SK-N-SH (cell line): ENCODE data around the gene PDHX. TPM values are rescaled to one million over a fixed set of nuclear protein-coding genes. Genes with fewer than 3 reads are reported as not detected.

Experiments used
- CTCF ChIA-PET: fragments of 300-600, 350-600 bp; formaldehyde crosslinking; extraction: SDS; loops from one replicate; lab custom pipeline; 2021; lab: Yijun Ruan, JAX
- POLR2A ChIA-PET: fragments of 350-600 bp; sonication (Branson Sonifier 250); formaldehyde crosslinking; extraction: SDS; loops from one replicate; lab custom pipeline; 2020; ENCODE audit warnings: antibody characterized with exemption, inconsistent platforms; lab: Yijun Ruan, JAX
- DNase-seq: peaks from one replicate; pipeline ENCODE4 v3.0.0; 2012
- H2AFZ ChIP-seq: fragments of 200-600 bp; sonication (generic); 2 replicates; pipeline ENCODE4 v1.8.1; 2016; ENCODE audit warnings: antibody characterized with exemption, mild to moderate bottlenecking, low read depth
- H3F3A ChIP-seq: fragments of 200-600 bp; sonication (generic); replicated peaks from 2 replicates; pipeline ENCODE3; 2016; ENCODE audit warnings: antibody characterized with exemption, mild to moderate bottlenecking; ENCODE audit not compliant: insufficient read depth
- H3K27ac ChIP-seq, 2 experiments: fragments of 200-500 bp in 1 of 2; fragments of 200-600 bp in 1 of 2; sonication (Bioruptor generic) in 1 of 2; sonication (generic), shearing (Covaris generic) in 1 of 2; 2 replicates each; pipeline versions ENCODE4 v1.5.1 to v1.6.1; 2014 to 2016; ENCODE audit warnings: low read depth in 2 of 2, inconsistent platforms in 1 of 2, low read length in 1 of 2, mild to moderate bottlenecking in 1 of 2, mixed read lengths in 1 of 2
- H3K27me3 ChIP-seq: fragments of 200-600 bp; sonication (generic), shearing (Covaris generic); 2 replicates; pipeline ENCODE4 v1.6.1; 2016; ENCODE audit warnings: mixed run types; ENCODE audit not compliant: insufficient read depth
- H3K36me3 ChIP-seq, 2 experiments: fragments of 200-500 bp in 1 of 2; fragments of 200-600 bp in 1 of 2; sonication (Bioruptor generic) in 1 of 2; sonication (generic) in 1 of 2; replicated peaks in 1 of 2; 2 replicates each; pipeline versions ENCODE3 to v1.5.1; 2014 to 2016; ENCODE audit warnings: low read length in 1 of 2, mild to moderate bottlenecking in 1 of 2; ENCODE audit not compliant: insufficient read depth in 2 of 2, control insufficient read depth in 1 of 2
- H3K4me1 ChIP-seq, 2 experiments: fragments of 200-500 bp in 1 of 2; fragments of 200-600 bp in 1 of 2; sonication (Bioruptor generic) in 1 of 2; sonication (generic), shearing (Covaris generic) in 1 of 2; 2 replicates each; pipeline versions ENCODE4 v1.5.1 to v1.6.1; 2014 to 2016; ENCODE audit warnings: low read depth in 1 of 2, low read length in 1 of 2, mixed run types in 1 of 2; ENCODE audit not compliant: insufficient read depth in 2 of 2, control insufficient read depth in 1 of 2
- H3K4me2 ChIP-seq: fragments of 200-600 bp; sonication (generic), shearing (Covaris generic); 2 replicates; pipeline ENCODE4 v1.6.1; 2017; ENCODE audit warnings: mixed run types
- H3K4me3 ChIP-seq, 2 experiments: fragments of 200-500 bp in 1 of 2; fragments of 200-600 bp in 1 of 2; sonication (Bioruptor generic) in 1 of 2; sonication (generic), shearing (Covaris generic) in 1 of 2; 2 replicates each; pipeline versions ENCODE4 v1.5.1 to v1.8.1; 2014 to 2016; ENCODE audit warnings: low read depth in 2 of 2, inconsistent platforms in 1 of 2, low read length in 1 of 2, mild to moderate bottlenecking in 1 of 2, mixed read lengths in 1 of 2, moderate library complexity in 1 of 2
- H3K79me2 ChIP-seq: fragments of 200-600 bp; sonication (generic); 2 replicates; pipeline ENCODE4 v1.8.1; 2017; ENCODE audit warnings: mild to moderate bottlenecking; ENCODE audit not compliant: insufficient read depth
- H3K9ac ChIP-seq: fragments of 200-600 bp; sonication (generic); 2 replicates; pipeline ENCODE4 v1.6.1; 2017; ENCODE audit warnings: mixed run types
- H3K9me2 ChIP-seq: fragments of 200-600 bp; sonication (generic); 2 replicates; pipeline ENCODE4 v1.6.1; 2017; ENCODE audit warnings: mixed run types
- H3K9me3 ChIP-seq: fragments of 200-600 bp; sonication (generic); 2 replicates; pipeline ENCODE4 v1.6.1; 2017; ENCODE audit warnings: mixed run types, mild to moderate bottlenecking, moderate library complexity
- H4K20me1 ChIP-seq: fragments of 200-600 bp; sonication (generic); 2 replicates; pipeline ENCODE4 v1.6.1; 2017; ENCODE audit warnings: mild to moderate bottlenecking, mixed run types; ENCODE audit not compliant: insufficient read depth
- EZH2phosphoT487 ChIP-seq: fragments of 200-600 bp; sonication (generic); IDR thresholded peaks from 2 replicates; pipeline ENCODE4 v1.6.1; 2017; ENCODE audit warnings: low read depth, mixed run types, mild to moderate bottlenecking, antibody characterized with exemption, moderate library complexity, borderline replicate concordance
- FOSL2 ChIP-seq: IDR thresholded peaks from 2 replicates; pipeline ENCODE4 v1.4.0; 2012; ENCODE audit warnings: low read depth, mild to moderate bottlenecking, moderate library complexity, borderline replicate concordance
- GABPA ChIP-seq: IDR thresholded peaks from 2 replicates; pipeline ENCODE4 v1.4.0; 2012; ENCODE audit warnings: low read depth, mild to moderate bottlenecking
- GATA2 ChIP-seq: sonication (generic); formaldehyde crosslinking; IDR thresholded peaks from 2 replicates; pipeline ENCODE4 v1.5.0; 2020; ENCODE audit warnings: mild to moderate bottlenecking, missing genetic modification reagents
- JUND ChIP-seq: IDR thresholded peaks from 2 replicates; pipeline ENCODE4 v1.4.0; 2012
- MXI1 ChIP-seq: IDR thresholded peaks from 2 replicates; pipeline ENCODE4 v1.6.1; 2012; ENCODE audit warnings: mild to moderate bottlenecking, low read depth, low read length, improper control_type of control experiment
- POLR2AphosphoS5 ChIP-seq: IDR thresholded peaks from 2 replicates; pipeline ENCODE4 v1.6.1; 2012; ENCODE audit warnings: low read depth, low read length
- RCOR1 ChIP-seq: fragments of 150-350 bp; IDR thresholded peaks from 2 replicates; pipeline ENCODE4 v1.6.1; 2017; ENCODE audit warnings: antibody characterized with exemption, low read length
- RXRA ChIP-seq: IDR thresholded peaks from 2 replicates; pipeline ENCODE4 v1.4.0; 2012; ENCODE audit warnings: low read depth, mild to moderate bottlenecking, borderline replicate concordance
- TCF12 ChIP-seq: IDR thresholded peaks from 2 replicates; pipeline ENCODE4 v1.4.0; 2012
- TEAD4 ChIP-seq: IDR thresholded peaks from 2 replicates; pipeline ENCODE4 v1.4.0; 2012; ENCODE audit warnings: mild to moderate bottlenecking, borderline replicate concordance; ENCODE audit not compliant: insufficient read depth
- YY1 ChIP-seq: IDR thresholded peaks from 2 replicates; pipeline ENCODE4 v1.4.0; 2012; ENCODE audit warnings: low read depth, mild to moderate bottlenecking
- WGBS: methylation state at CpG from one replicate; pipeline ENCODE4 v1.1.6; 2017; ENCODE audit warnings: low lambda C conversion rate; 5-methylcytosine and 5-hydroxymethylcytosine counted together
- polyA plus RNA-seq, 3 experiments: library from polyadenylated mRNA; depleted of rRNA; stranded (reverse); fragments of >200 nt; gene quantifications; 2 replicates each; pipeline ENCODE4 v1.2.3, GENCODE V29; 2012
- TF ChIP-seq, protein P1 (sequence below): IDR thresholded peaks from 2 replicates; pipeline ENCODE4; 2012
- TF ChIP-seq, protein P2 (sequence below): IDR thresholded peaks from 2 replicates; pipeline ENCODE4 v1.4.0; 2012; ENCODE audit warnings: low read depth
- TF ChIP-seq, protein P3 (sequence below): IDR thresholded peaks from 2 replicates; pipeline ENCODE4 v1.4.0; 2012; ENCODE audit warnings: low read depth, borderline replicate concordance

PDHX gene
- polyA plus RNA-seq, 1 of the 3 experiments (the other 2 are of a cell fraction) = 14.8 TPM

DNA sequence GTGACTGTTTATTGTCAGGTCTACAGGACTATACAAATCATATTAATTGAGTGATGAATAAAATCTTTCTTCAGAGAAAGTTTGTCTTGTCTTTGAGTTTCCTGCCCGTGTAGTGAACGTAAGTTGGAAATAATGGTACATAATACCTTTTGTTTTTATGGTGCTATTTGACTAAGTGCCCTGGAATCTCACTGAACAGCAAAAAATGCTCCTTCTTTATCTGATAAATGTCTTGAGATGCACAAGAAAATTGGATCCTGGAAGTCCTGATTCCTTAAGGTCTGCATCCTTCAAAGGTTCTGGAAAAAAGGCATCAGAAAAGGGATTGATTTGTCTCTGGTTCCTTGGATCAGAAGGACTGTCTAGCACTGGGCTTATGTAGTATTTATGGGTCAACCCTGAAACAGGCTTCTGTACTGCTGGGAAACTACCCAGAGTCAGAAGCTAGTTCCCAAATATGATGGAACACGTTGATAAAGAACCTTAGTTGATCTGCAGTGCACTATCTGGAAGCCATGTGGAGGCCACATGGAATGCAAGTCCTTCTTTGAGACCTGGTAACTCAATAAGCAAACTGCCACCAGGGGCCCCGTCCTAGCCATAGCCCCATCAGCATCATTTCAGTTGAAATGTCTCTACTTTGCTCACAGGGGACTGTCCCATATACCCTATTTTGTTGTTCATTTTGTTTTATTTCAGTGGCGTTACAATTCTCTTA, 122.0 kb downstream of the PDHX start:
- no peak overlapping the region for H3K9ac ChIP-seq
- peaks cover 24% of the 10 kb centered on the region for H3F3A ChIP-seq
- WGBS = 70% methylated on average over 5 of the region's 5 CpGs
- peaks cover 17 to 26% of the 10 kb centered on the region in 2 experiments; a peak in 3 of 4 replicates for H3K4me1 ChIP-seq
- peak; percentile 5 for DNase-seq
- H3K4me3 ChIP-seq = no peak overlapping the region
- no peaks in the 10 kb centered on the region for H3K79me2 ChIP-seq
- H4K20me1 ChIP-seq = no peaks in the 10 kb centered on the region
- peak overlapping the region; percentile 43 to 62 for H3K27ac ChIP-seq
- no peaks in the 10 kb centered on the region for H3K27me3 ChIP-seq
- H3K36me3 ChIP-seq = no peaks in the 10 kb centered on the region
- CTCF ChIA-PET = interaction anchor here (0.5 to 0.7 kb wide), 2 partner anchors 112 to 185 kb away, joined by 3 read pairs; no protein-coding TSS in a partner anchor
- H3K9me2 ChIP-seq = no peaks in the 10 kb centered on the region
- no peak overlapping the region for H2AFZ ChIP-seq
- H3K9me3 ChIP-seq = no peaks in the 10 kb centered on the region
- TF ChIP-seq FOSL2 (peak; percentile 25; the same call in 1 of the 2 replicates), TEAD4 (no peak), POLR2AphosphoS5 (peak; percentile 50; the same call in 1 of the 2 replicates), EZH2phosphoT487 (no peak), JUND (peak; percentile 46), GABPA (no peak), RXRA (no peak), RCOR1 (0 out of 2 replicates have a peak, but pooled peaks have one; percentile 35), GATA2 (CRISPR knock-in tag) (no peak), MXI1 (no peak), TCF12 (peak; percentile 88)
- TF ChIP-seq, protein P1, sequence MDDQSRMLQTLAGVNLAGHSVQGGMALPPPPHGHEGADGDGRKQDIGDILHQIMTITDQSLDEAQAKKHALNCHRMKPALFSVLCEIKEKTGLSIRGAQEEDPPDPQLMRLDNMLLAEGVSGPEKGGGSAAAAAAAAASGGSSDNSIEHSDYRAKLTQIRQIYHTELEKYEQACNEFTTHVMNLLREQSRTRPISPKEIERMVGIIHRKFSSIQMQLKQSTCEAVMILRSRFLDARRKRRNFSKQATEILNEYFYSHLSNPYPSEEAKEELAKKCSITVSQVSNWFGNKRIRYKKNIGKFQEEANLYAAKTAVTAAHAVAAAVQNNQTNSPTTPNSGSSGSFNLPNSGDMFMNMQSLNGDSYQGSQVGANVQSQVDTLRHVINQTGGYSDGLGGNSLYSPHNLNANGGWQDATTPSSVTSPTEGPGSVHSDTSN = peak; percentile 25; the same call in 1 of the 2 replicates
- TF ChIP-seq, protein P2, sequence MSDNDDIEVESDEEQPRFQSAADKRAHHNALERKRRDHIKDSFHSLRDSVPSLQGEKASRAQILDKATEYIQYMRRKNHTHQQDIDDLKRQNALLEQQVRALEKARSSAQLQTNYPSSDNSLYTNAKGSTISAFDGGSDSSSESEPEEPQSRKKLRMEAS = peak; percentile 89
- POLR2A ChIA-PET = no interaction called here
- H3K4me2 ChIP-seq = no peak overlapping the region

DNA sequence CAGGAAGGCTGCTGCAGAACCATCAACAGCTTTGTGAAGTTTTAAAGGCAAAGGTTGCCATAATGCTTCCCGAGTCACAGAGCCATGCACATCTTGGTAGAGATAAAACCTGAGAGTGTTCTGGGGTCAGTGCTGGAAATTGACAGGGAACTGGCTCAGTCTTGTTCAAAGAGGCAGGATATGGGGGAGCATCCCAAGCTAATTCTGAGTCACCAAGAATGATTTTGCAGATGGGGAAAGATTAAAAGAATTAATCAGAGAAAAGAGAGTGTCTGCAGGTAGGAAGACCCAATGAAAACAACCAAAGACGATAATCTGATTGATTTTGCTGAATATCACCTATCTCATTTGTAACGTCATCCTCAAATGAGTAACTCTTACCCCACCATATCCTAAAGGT, 122.7 kb downstream of the PDHX start:
- Histone ChIP-seq H3K36me3 (no peaks in the 10 kb centered on the region), H4K20me1 (no peaks in the 10 kb centered on the region), H3F3A (peaks cover 24% of the 10 kb centered on the region), H2AFZ (no peak overlapping the region), H3K4me3 (no peak overlapping the region), H3K4me2 (no peak overlapping the region), H3K27me3 (no peaks in the 10 kb centered on the region), H3K9me3 (no peaks in the 10 kb centered on the region), H3K9me2 (no peaks in the 10 kb centered on the region), H3K27ac (peak overlapping the region in 1 of 2 experiments; percentile 43; a peak in 2 of 4 replicates), H3K9ac (no peak overlapping the region), H3K4me1 (peaks cover 17 to 26% of the 10 kb centered on the region in 2 experiments; a peak in 3 of 4 replicates), H3K79me2 (no peaks in the 10 kb centered on the region)
- ChIA-PET POLR2A (no interaction called here), CTCF (interaction anchor here (0.5 to 0.7 kb wide), 2 partner anchors 113 to 185 kb away, joined by 3 read pairs; no protein-coding TSS in a partner anchor)
- TF ChIP-seq, protein P3, sequence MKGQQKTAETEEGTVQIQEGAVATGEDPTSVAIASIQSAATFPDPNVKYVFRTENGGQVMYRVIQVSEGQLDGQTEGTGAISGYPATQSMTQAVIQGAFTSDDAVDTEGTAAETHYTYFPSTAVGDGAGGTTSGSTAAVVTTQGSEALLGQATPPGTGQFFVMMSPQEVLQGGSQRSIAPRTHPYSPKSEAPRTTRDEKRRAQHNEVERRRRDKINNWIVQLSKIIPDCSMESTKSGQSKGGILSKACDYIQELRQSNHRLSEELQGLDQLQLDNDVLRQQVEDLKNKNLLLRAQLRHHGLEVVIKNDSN = no peak
- TF ChIP-seq YY1 (no peak), TCF12 (peak; percentile 15; the same call in 1 of the 2 replicates)
- TF ChIP-seq, protein P1 = 0 out of 2 replicates have a peak, but pooled peaks have one; percentile 6
- no peak for DNase-seq
- WGBS = 79% methylated on average over 3 of the region's 3 CpGs
